H7 (cell line): ENCODE data around the gene ERI2. TPM values are rescaled to one million over a fixed set of nuclear protein-coding genes. Genes with fewer than 3 reads are reported as not detected.
"Not testable (repeated sequence)": the region's sequence is repeated elsewhere in the genome, so short reads cannot be mapped to it uniquely, and the experiment has no call there.

Source experiments
- DNase-seq: peaks from one replicate; pipeline ENCODE4 v3.0.0; 2012
- H3K27me3 ChIP-seq: 2 replicates; pipeline ENCODE4 v1.6.0; 2011; ENCODE audit warnings: mild to moderate bottlenecking, low read length; ENCODE audit not compliant: control insufficient read depth, insufficient read depth
- H3K36me3 ChIP-seq: replicated peaks from 2 replicates; pipeline ENCODE4 v1.5.1; 2011; ENCODE audit warnings: low read length; ENCODE audit not compliant: control insufficient read depth, insufficient read depth
- H3K4me3 ChIP-seq: 2 replicates; pipeline ENCODE4 v1.5.1; 2011; ENCODE audit warnings: low read depth, mild to moderate bottlenecking, control low read depth, low read length, moderate library complexity; ENCODE audit not compliant: insufficient read depth
- total RNA-seq: library from RNA; depleted of rRNA; stranded (reverse); fragments of >200 nt; shearing (Covaris generic); gene quantifications from 2 replicates; pipeline ENCODE4 v1.2.3, GENCODE V29; 2014

Gene ERI2
- total RNA-seq, 1 experiment from 2014 or later, result 19.1 TPM

GRCh38 chr16:20764448-20764847, 41.8 kb downstream of the ERI2 start:
- H3K4me3 ChIP-seq, result not testable (repeated sequence)

GRCh38 chr16:20763461-20764232, 42.6 kb downstream of the ERI2 start, which contains the start of gene ACSM3:
Gene ACSM3 (plus strand): TSS chr16:20764014. CDS start chr16:20770035, 6,021 bp downstream.
- H3K36me3 ChIP-seq, result no peaks in the 10 kb centered on the region
- DNase-seq, result peak; percentile 67
- no peaks in the 10 kb centered on the region for H3K27me3 ChIP-seq
- peak within 1 kb of the TSS; percentile 36 for H3K4me3 ChIP-seq

More at GRCh38 chr16:20764448-20764847, 41.8 kb downstream of the ERI2 start:
- not testable (repeated sequence) for DNase-seq, H3K36me3 ChIP-seq, H3K27me3 ChIP-seq

GRCh38 chr16:20762404-20763123, 43.7 kb downstream of the ERI2 start:
- H3K36me3 ChIP-seq, result no peaks in the 10 kb centered on the region
- H3K27me3 ChIP-seq, result no peaks in the 10 kb centered on the region
- no peak for DNase-seq
- H3K4me3 ChIP-seq, result no peak overlapping the region

GRCh38 chr16:20761175-20761574, 45.1 kb downstream of the ERI2 start:
- Histone ChIP-seq H3K36me3 (no peaks in the 10 kb centered on the region), H3K4me3 (no peak overlapping the region), H3K27me3 (no peaks in the 10 kb centered on the region)
- DNase-seq, result no peak

- H3K36me3 ChIP-seq, result no peaks in the 10 kb centered on the region
- no peak for DNase-seq
- H3K4me3 ChIP-seq, result no peak overlapping the region
- no peaks in the 10 kb centered on the region for H3K27me3 ChIP-seq
Observed at GRCh38 chr16:20760346-20760745, 45.9 kb downstream of the ERI2 start.

GRCh38 chr16:20755799-20756198, 50.5 kb downstream of the ERI2 start:
- H3K27me3 ChIP-seq, H3K4me3 ChIP-seq, DNase-seq, H3K36me3 ChIP-seq: not testable (repeated sequence)

GRCh38 chr16:20755238-20755637, 51.0 kb downstream of the ERI2 start:
- no peaks in the 10 kb centered on the region for H3K27me3 ChIP-seq
- no peak for DNase-seq
- H3K36me3 ChIP-seq, result no peaks in the 10 kb centered on the region
- H3K4me3 ChIP-seq, result no peak overlapping the region

GRCh38 chr16:20753727-20754126, 52.5 kb downstream of the ERI2 start:
- DNase-seq, result no peak
- no peaks in the 10 kb centered on the region for H3K36me3 ChIP-seq
- no peak overlapping the region for H3K4me3 ChIP-seq
- no peaks in the 10 kb centered on the region for H3K27me3 ChIP-seq

GRCh38 chr16:20750558-20750957, 55.7 kb downstream of the ERI2 start:
- Histone ChIP-seq H3K36me3 (no peaks in the 10 kb centered on the region), H3K4me3 (no peak overlapping the region), H3K27me3 (no peaks in the 10 kb centered on the region)
- no peak for DNase-seq

GRCh38 chr16:20749474-20749873, 56.8 kb downstream of the ERI2 start:
- no peaks in the 10 kb centered on the region for H3K27me3 ChIP-seq
- no peak for DNase-seq
- no peak overlapping the region for H3K4me3 ChIP-seq
- H3K36me3 ChIP-seq, result no peaks in the 10 kb centered on the region

GRCh38 chr16:20747030-20747816, 59.0 kb downstream of the ERI2 start:
- DNase-seq, result no peak
- H3K27me3 ChIP-seq, result no peaks in the 10 kb centered on the region
- H3K4me3 ChIP-seq, result no peak overlapping the region
- no peaks in the 10 kb centered on the region for H3K36me3 ChIP-seq

- Histone ChIP-seq H3K4me3 (no peak overlapping the region), H3K36me3 (no peaks in the 10 kb centered on the region), H3K27me3 (no peaks in the 10 kb centered on the region)
- DNase-seq, result no peak
Observed at GRCh38 chr16:20746461-20746860, 59.8 kb downstream of the ERI2 start.
